Liver (tissue), 3 donors: ENCODE data around the gene MOSPD3.

ENCODE experiments used
- ATF3 ChIP-seq: IDR thresholded peaks from 2 replicates; pipeline ENCODE4 v1.6.1; 2016; ENCODE audit warnings: antibody characterized with exemption
- CTCF ChIP-seq: fragments of 150-350 bp; IDR thresholded peaks from 2 replicates; pipeline ENCODE4 v1.5.1; 2017; ENCODE audit warnings: improper control_type of control experiment, low read depth, low read length; ENCODE audit not compliant: missing input control
- EGR1 ChIP-seq, 2 donors: IDR thresholded peaks; 2 replicates each; pipeline ENCODE4 v1.6.1; 2016 to 2018; ENCODE audit warnings: antibody characterized with exemption in 2 of 2, low read depth in 2 of 2
- FOXA1 ChIP-seq: IDR thresholded peaks from 2 replicates; pipeline ENCODE4 v1.6.1; 2016; ENCODE audit warnings: antibody characterized with exemption
- HNF4G ChIP-seq: IDR thresholded peaks from 2 replicates; pipeline ENCODE4 v1.6.1; 2016; ENCODE audit warnings: antibody characterized with exemption
- REST ChIP-seq: IDR thresholded peaks from 2 replicates; pipeline ENCODE4 v1.6.1; 2016; ENCODE audit warnings: antibody characterized with exemption, mild to moderate bottlenecking
- donor health status: healthy.
- donor health status: healthy.

- no peak for TF ChIP-seq CTCF
- no peak for TF ChIP-seq HNF4G
- TF ChIP-seq ATF3: no peak
- no peak for TF ChIP-seq FOXA1
- no peak for TF ChIP-seq EGR1 (IDR thresholded peaks at IDR 0.05; ENCODE audit: low read depth in 2 of 2)
- no peak for TF ChIP-seq REST
Observed at GRCh38 chr7:100612730-100613390, 520 bp downstream of the MOSPD3 start.
